NCI-H2196 (cell line): ENCODE measurements around the gene ADAMTSL5.
"Not testable (repeated sequence)": the region's sequence is repeated elsewhere in the genome, so short reads cannot be mapped to it uniquely, and the experiment has no call there.

Source experiments
- DNase-seq: peaks from one replicate; lab custom pipeline; 2025; ENCODE audit not compliant: unreplicated experiment; lab: John Stamatoyannopoulos, UW

Gene ADAMTSL5

DNA sequence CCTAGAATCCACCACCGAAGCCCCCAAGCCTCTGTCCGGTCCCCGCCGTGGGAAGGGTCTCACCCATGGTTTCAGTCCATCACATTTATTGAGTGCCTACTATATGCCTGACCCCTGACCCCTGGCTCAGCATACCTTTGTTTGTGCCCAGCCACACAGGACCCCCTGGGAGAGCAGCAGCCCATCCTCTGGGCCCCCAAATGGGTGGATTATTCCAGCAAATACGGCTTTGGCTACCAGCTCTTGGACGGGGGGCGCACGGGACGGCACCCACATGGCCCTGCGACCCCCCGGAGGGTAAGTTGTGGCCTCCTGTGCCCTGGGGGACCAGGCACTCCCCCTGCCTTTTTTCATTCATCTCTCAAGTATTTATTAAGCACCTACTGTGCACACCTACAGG, 18.8 kb upstream of the ADAMTSL5 start:
- DNase-seq = no peak

GRCh38 chr19:1530856-1531255, 18.0 kb upstream of the ADAMTSL5 start:
- DNase-seq = not testable (repeated sequence)

DNA sequence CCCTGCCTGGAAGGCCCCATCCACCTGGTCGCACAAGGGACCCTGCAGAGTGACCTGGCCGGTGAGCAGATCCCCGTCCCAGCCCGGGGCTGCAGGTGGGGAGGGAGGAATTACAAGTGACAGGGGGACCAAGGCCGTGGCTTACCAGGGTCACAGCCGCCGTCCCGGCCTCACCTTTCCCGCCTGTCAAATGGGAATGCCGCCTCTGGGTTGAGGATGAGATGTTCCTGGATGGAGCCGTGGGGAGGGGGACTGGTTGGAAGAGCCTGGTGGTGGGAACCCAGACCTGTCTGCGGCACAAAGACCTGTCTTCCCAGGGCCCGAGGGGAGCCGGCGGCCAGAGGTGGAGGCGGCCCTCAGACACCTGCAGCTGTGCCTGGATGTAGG, 16.6 kb upstream of the ADAMTSL5 start:
- DNase-seq = no peak

DNA sequence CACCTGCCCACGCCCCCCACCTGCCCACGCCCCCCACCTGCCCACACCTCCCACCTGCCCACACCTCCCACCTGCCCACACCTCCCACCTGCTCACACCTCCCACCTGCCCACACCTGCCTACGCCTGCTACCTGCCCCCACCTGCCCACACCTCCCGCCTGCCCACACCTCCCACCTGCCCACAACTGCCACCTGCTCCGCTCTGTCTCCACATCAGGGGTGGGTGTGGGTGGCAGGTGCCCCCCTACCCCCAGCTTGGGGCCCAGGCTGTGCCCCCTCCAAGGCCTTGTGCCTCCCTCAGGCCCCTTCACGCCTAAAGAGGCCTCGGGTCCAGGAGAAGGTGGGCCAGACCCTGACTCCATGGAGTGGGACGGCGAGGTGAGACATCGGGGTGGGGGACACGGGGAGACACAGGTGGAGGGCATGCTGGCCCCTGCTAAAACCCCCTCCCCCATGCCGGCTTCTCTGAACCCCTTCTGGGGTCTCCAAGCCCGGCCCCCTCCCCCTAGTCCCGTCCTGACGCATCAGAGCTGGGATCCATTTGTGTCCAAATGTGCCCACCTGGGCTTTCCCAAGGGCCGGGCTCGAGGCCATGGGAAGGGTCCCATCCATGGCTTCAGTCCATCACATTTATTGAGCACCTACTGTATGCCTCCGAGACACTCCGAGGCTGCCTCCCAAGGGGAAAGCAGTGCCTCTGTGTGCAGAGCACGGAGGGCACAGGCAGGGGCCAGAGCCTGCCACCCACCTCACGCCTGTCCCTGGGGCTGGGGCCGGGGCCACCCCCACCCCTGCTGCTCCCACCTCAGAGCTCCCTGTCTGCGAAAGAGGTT, 16.0 kb upstream of the ADAMTSL5 start:
- no peak for DNase-seq

- no peak for DNase-seq
Measured at GRCh38 chr19:1527650-1528309, 15.0 kb upstream of the ADAMTSL5 start.

DNA sequence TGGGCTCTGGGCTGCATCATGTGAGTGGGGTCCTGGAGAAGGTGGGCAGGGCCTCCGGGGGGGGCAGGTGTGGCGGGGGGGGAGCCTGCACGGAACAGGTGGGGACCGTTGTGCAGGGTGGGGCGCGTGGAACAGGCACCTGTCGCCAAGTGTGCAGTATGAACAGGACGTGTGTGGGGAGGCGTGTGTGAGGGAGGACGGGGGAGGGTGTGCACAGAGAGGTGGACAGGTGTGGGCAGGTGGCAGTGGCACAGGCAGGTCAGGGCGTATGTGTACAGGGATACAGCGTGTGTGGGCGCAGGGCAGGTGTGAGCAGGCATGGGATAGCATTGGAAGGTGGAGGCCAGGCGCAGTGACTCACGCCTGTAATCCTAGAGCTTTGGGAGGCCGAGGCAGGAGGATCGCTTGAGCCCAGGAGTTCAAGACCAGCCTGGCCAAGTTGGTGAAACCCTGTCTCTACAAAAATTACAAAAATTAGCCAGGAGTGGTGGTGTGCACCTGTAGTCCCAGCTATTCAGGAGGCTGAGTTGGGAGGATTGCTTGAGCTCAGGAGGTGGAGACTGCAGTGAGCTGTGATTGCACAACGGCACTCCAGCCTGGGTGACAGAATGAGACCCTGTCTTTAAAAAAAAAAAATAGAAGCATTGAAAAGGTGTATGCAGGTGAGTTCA, 14.3 kb upstream of the ADAMTSL5 start:
- DNase-seq = no peak

- no peak for DNase-seq
Measured at GRCh38 chr19:1526066-1526778, 13.4 kb upstream of the ADAMTSL5 start.

- DNase-seq = no peak
Measured at GRCh38 chr19:1525343-1525742, 12.5 kb upstream of the ADAMTSL5 start.

DNA sequence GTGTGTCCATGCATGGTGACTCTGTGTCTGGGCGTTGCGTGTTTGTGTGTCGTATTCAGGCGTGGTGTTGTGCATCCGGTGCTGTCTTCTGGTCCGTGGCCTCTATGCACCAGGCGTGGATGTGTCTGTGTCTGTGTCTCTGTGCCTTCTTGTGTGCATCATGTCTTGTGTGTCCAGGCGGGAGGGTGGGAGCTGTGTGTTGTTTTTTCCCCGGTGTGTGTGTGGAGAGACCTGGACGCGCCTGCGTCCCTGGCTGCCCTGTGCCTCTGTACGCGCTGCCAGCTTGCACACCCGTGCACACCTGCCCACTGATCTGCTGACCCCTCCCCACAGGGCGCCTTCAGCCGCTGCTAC, 12.1 kb upstream of the ADAMTSL5 start:
- no peak for DNase-seq

- no peak for DNase-seq
Measured at GRCh38 chr19:1524287-1524971, 11.6 kb upstream of the ADAMTSL5 start.

DNA sequence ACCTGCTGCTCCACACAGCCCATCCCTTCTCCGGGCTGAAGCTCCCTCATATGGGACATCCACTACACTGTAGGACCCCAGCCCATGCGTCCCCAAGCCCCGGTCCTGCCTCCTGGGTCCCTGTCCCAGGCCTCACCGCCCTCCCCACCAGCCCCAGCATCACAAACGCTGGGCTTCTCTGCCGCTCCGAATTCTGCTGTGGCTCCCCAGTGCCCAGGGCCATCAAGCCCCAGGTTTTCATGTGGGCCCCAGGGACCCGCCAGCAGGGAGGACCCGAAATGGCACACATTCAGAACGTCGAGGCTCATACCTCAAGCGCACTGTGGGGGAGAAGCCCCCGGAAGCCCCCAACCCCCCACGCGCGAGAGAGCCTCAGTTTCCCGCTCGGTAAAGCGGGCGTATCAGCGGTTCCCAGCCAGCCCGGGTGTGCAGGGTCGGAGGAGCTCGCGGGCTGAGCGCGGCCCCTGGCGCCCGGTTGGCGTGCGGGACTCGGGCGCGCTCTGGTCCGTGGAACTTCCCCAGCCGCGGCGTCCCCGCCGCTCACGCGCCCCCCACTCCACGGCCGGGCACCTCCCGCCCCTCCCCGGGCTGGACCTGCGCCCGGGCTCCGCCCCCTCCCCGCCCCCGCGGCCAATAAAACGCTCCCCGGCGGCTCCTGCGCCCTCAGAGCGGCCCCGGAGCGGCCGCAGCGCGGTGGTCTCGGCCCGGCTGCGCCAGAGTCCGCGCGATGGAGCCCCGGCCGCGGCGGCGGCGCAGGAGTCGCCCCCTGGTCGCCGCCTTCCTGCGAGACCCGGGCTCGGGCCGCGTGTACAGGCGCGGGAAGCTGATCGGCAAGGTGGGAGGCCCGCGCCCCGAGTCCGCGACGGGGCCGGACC, 10.8 kb upstream of the ADAMTSL5 start, which contains the start of gene PLK5:
Gene PLK5 (plus strand): TSS at position 666 of the 875 bp plus-strand sequence. CDS start 2,920 bp downstream, outside the sequence.
- DNase-seq = no peak

GRCh38 chr19:1522838-1523237, 10.0 kb upstream of the ADAMTSL5 start:
- no peak for DNase-seq

DNA sequence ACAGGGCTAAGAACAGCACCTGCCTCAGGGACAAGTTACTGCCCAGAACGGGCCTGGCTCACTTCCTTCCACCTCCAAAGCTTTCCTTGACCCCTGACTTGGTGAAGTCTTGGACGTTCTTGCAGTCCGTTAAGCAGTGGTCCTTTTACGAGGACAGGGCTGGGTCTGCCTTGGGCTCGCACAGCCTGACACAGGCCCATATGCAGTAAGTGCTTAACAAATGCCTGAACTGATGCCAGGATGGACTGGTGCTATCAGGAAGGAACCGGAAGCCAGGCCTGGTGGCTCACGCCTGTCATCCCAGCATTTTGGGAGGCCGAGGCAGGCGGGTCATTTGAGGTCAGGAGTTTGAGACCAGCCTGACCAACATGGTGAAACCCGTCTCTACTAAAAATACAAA, 9.2 kb upstream of the ADAMTSL5 start:
- DNase-seq = no peak

GRCh38 chr19:1521636-1522035, 8.8 kb upstream of the ADAMTSL5 start:
- no peak for DNase-seq

DNA sequence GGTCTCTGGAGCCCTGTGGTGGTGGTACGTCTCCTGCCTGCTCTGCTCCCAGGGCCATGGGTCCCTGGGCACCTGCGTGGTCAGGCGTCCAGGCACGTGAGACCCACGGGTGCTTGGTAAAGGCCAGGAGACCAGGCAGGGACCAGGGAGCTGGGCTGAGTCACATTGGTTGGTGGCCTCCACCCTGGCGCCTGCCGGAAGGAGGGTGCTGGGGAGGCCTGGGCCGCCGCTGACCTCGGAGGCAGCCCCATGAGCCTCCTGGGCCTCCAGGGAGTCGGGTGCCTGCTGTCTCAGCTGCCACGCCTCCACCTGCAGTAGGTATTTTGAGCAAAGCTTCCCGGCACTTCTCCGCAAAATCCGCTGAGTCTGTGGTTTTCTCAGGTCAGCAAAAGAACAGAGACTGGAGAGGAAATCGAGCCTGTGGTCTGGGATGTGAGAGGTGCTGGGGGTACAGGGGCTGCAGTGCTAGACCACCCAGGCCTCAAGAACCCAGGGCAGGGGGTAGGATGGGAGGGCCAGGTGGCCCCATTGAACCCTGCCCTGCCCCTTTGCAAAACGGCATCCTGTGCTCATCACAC, 7.5 kb upstream of the ADAMTSL5 start:
- no peak for DNase-seq

GRCh38 chr19:1519802-1520201, 7.0 kb upstream of the ADAMTSL5 start:
- not testable (repeated sequence) for DNase-seq

DNA sequence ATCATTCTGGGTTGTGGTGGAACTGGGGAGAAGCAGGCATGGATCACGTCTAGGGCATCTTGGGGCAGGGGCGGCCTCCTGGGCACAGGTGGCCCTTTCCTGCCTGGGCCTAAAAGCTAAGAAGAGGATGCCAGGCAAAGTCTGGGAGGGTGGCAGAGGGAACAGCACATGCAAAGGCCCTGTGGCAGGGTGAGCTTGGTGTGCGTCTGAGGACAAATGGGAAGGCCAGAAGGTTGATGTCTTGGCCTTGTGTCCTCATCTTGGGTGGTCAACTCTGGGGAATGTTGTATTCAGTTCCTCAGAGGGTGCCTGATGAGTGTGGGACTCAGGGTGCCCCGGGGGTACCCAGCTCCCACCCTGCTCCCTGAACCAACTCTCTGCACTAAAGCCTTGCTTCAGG, 5.7 kb upstream of the ADAMTSL5 start:
- no peak for DNase-seq

DNA sequence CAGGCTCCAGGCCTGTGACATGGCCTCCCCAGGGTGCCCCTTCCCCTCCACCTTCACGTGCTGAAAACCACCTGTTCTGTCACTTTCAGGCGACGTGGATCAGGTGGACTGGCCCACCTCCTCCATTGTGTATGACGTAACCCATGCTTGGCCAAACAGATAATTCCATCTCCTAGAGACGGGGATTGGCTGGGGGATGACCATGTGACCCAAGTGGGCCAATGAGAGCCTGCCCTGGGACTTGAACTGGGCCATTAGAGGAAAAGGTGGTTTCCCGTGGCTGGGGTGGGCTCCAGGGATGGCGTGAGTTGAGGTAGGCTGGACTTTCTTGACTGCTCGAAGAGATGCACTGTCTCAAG, 3.6 kb upstream of the ADAMTSL5 start:
- DNase-seq = no peak

DNA sequence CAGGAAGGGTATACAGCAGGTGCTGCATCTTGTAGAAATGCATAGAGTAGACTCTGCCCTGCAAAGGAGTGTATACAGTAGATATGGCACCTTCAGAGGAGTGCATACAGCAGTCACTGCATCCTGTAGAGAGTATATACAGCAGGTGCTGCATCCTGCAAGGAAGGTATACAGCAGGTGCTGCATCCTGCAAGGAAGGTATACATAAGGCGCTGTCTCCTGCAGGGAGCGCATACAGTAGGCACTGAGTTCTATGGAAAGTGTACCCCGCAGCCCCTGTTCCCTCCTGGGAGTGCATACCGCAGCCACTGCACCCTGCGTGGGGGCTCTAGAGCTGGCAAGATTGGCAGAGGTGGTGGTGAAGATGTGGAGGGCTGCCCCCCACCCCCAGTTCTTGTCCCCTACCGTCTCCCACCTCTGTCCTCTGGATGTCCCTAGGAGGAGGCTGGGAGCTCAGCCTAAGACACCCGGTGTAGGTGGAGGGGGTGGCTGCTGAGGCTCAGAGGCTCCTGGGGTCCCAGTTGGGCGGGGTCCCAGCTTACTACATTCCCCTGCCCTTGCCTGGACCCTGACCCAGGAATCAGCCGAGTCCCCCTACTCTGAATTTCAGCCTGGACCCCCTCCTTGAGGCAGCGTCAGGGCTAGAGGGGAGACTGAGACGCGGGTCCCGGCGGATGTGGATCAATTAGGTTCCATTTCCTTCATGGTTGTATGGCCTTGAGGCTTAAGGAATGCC, 2.3 kb upstream of the ADAMTSL5 start:
- no peak for DNase-seq
